K562 (cell line): ENCODE results near the gene CCDC33. TPM values are rescaled to one million over a fixed set of nuclear protein-coding genes. Genes with fewer than 3 reads are reported as not detected.

Experiments
- CEBPB ChIP-seq: fragments of 450-650 bp; IDR thresholded peaks from 2 replicates; pipeline ENCODE4 v1.6.1; 2016; ENCODE audit warnings: missing genetic modification characterization, missing compliant biosample characterization
- E2F6 ChIP-seq, 2 experiments: IDR thresholded peaks; 2 replicates each; pipeline ENCODE4 v1.6.1; 2011; ENCODE audit warnings: borderline replicate concordance in 1 of 2, control low read depth in 1 of 2, low read depth in 1 of 2, low read length in 1 of 2, mild to moderate bottlenecking in 1 of 2, mixed read lengths in 1 of 2, moderate library complexity in 1 of 2; ENCODE audit not compliant: insufficient read depth in 1 of 2, insufficient read length in 1 of 2, poor library complexity in 1 of 2, severe bottlenecking in 1 of 2; ENCODE audit errors: extremely low read depth in 1 of 2
- EHMT2 ChIP-seq: fragments of 450-650 bp; IDR thresholded peaks from 2 replicates; pipeline ENCODE4 v1.6.1; 2018; ENCODE audit warnings: antibody characterized with exemption
- FOXM1 ChIP-seq, 2 experiments: fragments of 450-650 bp in 1 of 2; sonication (generic) in 1 of 2; formaldehyde crosslinking in 1 of 2; IDR thresholded peaks; 2 replicates each; pipeline versions ENCODE4 v1.6.1 to v1.9.0; 2017 to 2022; ENCODE audit warnings: low read depth in 2 of 2, mild to moderate bottlenecking in 2 of 2, missing genetic modification reagents in 1 of 2, moderate library complexity in 1 of 2
- HDAC1 ChIP-seq, 2 experiments: fragments of 450-650 bp; IDR thresholded peaks; 2 replicates each; pipeline ENCODE4 v1.6.1; 2016 to 2017; ENCODE audit warnings: inconsistent platforms in 1 of 2, mild to moderate bottlenecking in 1 of 2, moderate library complexity in 1 of 2
- LCOR ChIP-seq: sonication (generic); formaldehyde crosslinking; IDR thresholded peaks from 2 replicates; pipeline ENCODE4 v1.8.0; 2022; ENCODE audit warnings: mild to moderate bottlenecking, missing genetic modification reagents
- NCOR1 ChIP-seq: fragments of 450-650 bp; IDR thresholded peaks from 2 replicates; pipeline ENCODE4 v1.6.1; 2016; ENCODE audit warnings: mild to moderate bottlenecking, moderate library complexity
- NR3C1 ChIP-seq: sonication (generic); formaldehyde crosslinking; IDR thresholded peaks from 2 replicates; pipeline ENCODE4 v1.8.1; 2022; ENCODE audit warnings: missing genetic modification reagents
- RCOR1 ChIP-seq, 2 experiments: IDR thresholded peaks; 2 replicates each; pipeline ENCODE4 v1.6.1; 2012; ENCODE audit warnings: low read depth in 2 of 2, low read length in 2 of 2, borderline replicate concordance in 1 of 2, improper control_type of control experiment in 1 of 2
- SIN3A ChIP-seq, 2 experiments: fragments of 150-350 bp in 1 of 2; IDR thresholded peaks; 2 replicates each; pipeline ENCODE4 v1.6.1; 2011 to 2016; ENCODE audit warnings: borderline replicate concordance in 2 of 2, low read depth in 2 of 2, low read length in 2 of 2, mild to moderate bottlenecking in 2 of 2, moderate library complexity in 2 of 2; ENCODE audit not compliant: control insufficient read depth in 1 of 2
- ZBTB1 ChIP-seq: sonication (generic); formaldehyde crosslinking; IDR thresholded peaks from 2 replicates; pipeline ENCODE4 v1.8.1; 2023; ENCODE audit warnings: missing genetic modification reagents, low read depth, mild to moderate bottlenecking, borderline replicate concordance
- ZBTB17 ChIP-seq: fragments of 450-650 bp; formaldehyde crosslinking; IDR thresholded peaks from 2 replicates; pipeline ENCODE4 v1.4.0; 2020; ENCODE audit warnings: mild to moderate bottlenecking
- ZNF134 ChIP-seq: fragments of 250-450 bp; sonication (Bioruptor Pico); conservative IDR thresholded peaks from 2 replicates; pipeline ENCODE4 v1.4.0; 2020
- polyA plus RNA-seq, 8 experiments: library from polyadenylated mRNA; depleted of rRNA in 4 of 8; stranded (reverse) in 5 of 8; unstranded in 3 of 8; fragments of >200 nt; fragmentation: Nextera tagmentation in 2 of 8; fragmentation: Illumina TruSeq in 1 of 8; extraction: Ambion mirVana in 2 of 8; extraction: Trizol in 1 of 8; gene quantifications; 2 replicates each; pipeline versions ENCODE4 v1.2.1 to v1.2.3, GENCODE V29; 2011 to 2014; ENCODE audit warnings: inconsistent platforms in 1 of 8, missing spikeins in 1 of 8
- total RNA-seq, 7 experiments: library from RNA; depleted of rRNA in 6 of 7; stranded (reverse); fragments of >200 nt in 6 of 7; fragmentation: Illumina TruSeq in 2 of 7; extraction: Trizol in 2 of 7; gene quantifications; 2 replicates each; pipeline versions ENCODE4 v1.2.1 to v1.2.3, GENCODE V29; 2011 to 2021; ENCODE audit warnings: low replicate concordance in 1 of 7
- TF ChIP-seq, protein P1 (sequence below), 2 experiments: fragments of 450-650 bp; formaldehyde crosslinking in 1 of 2; IDR thresholded peaks; 2 replicates each; pipeline versions ENCODE4 v1.4.0 to v1.6.1; 2014 to 2020; ENCODE audit warnings: mild to moderate bottlenecking in 2 of 2, borderline replicate concordance in 1 of 2, low read depth in 1 of 2

CCDC33 gene
- total and polyA plus RNA-seq, 9 of the 15 experiments (the other 6 are each of a cell fraction or from before 2014, with no cell fraction given) = 0.08 to 1.1 (median 0.15) TPM; not detected in 4

DNA sequence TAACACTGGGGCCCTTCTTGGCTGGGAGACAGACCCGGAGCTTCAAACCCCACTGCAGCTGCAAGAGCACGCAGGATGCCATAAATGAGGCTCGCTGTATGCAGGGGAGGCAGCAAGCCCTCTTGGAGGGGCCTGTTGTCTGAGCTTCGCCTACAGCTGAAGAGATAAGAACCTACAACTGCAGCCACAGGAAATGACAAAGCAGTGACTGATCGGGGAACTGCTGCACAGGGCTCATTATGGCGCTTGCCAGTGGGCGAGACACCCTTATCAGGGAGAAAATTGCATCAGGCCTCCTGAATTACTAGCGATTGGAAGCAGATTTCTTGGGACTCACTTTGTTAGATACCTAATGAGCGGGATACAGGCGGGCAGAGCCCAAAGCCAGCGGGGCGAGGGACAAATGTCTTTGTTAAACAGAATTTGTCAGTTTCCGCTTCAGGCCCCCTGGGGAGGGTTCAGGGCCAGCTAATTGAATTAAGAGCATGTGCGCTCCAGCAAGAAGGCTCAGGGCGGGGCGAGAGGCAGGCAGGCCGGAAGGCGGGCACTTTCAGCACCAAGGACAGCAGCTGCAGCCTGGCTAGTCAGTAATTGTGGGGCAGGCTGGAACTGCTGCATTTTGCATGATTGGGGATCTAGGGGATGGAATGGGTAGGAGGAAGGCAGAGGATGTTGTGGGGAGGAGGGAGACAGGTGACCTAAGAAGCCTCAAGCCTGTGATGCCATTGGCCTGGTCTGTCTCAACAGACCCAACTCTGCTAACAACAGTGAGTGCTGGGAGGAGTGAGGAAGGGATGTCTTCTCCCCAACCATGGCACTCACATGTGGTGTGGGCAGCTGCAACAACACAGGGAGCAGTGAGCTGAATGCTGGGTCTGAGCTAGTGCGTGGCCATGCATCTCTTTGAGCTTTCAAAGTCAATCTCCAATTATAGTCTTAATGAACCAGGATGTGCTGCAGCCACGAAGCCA, 55.3 kb downstream of the CCDC33 start (continued):
- TF ChIP-seq, protein P1, sequence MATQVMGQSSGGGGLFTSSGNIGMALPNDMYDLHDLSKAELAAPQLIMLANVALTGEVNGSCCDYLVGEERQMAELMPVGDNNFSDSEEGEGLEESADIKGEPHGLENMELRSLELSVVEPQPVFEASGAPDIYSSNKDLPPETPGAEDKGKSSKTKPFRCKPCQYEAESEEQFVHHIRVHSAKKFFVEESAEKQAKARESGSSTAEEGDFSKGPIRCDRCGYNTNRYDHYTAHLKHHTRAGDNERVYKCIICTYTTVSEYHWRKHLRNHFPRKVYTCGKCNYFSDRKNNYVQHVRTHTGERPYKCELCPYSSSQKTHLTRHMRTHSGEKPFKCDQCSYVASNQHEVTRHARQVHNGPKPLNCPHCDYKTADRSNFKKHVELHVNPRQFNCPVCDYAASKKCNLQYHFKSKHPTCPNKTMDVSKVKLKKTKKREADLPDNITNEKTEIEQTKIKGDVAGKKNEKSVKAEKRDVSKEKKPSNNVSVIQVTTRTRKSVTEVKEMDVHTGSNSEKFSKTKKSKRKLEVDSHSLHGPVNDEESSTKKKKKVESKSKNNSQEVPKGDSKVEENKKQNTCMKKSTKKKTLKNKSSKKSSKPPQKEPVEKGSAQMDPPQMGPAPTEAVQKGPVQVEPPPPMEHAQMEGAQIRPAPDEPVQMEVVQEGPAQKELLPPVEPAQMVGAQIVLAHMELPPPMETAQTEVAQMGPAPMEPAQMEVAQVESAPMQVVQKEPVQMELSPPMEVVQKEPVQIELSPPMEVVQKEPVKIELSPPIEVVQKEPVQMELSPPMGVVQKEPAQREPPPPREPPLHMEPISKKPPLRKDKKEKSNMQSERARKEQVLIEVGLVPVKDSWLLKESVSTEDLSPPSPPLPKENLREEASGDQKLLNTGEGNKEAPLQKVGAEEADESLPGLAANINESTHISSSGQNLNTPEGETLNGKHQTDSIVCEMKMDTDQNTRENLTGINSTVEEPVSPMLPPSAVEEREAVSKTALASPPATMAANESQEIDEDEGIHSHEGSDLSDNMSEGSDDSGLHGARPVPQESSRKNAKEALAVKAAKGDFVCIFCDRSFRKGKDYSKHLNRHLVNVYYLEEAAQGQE (IDR thresholded peaks at IDR 0.05; ENCODE audit: borderline replicate concordance) = peak; percentile 100
- TF ChIP-seq, protein P1 (CRISPR knock-in tag; IDR thresholded peaks at IDR 0.05; ENCODE audit: low read depth) = peak; percentile 99
- no peak for TF ChIP-seq FOXM1 (IDR thresholded peaks at IDR 0.05; ENCODE audit: low read depth)
- 0 out of 2 replicates have a peak, but pooled peaks have one; percentile 54 for TF ChIP-seq FOXM1 (CRISPR knock-in tag; IDR thresholded peaks at IDR 0.05; ENCODE audit: low read depth)
- TF ChIP-seq NCOR1 = peak; percentile 49; the same call in 1 of the 2 replicates
- peak; percentile 20; the same call in 1 of the 2 replicates for TF ChIP-seq ZBTB17
- peak; percentile 65 to 90; a peak in 2 of 4 replicates for TF ChIP-seq SIN3A (IDR thresholded peaks at IDR 0.05; ENCODE audit: borderline replicate concordance in 2 of 2, control insufficient read depth in 1 of 2, low read depth in 2 of 2, low read length in 2 of 2)
- TF ChIP-seq EHMT2 = peak; percentile 99
- 0 out of 2 replicates have a peak, but pooled peaks have one; percentile 39 for TF ChIP-seq CEBPB
- peak in 1 of 2 experiments; percentile 78; a peak in 2 of 4 replicates for TF ChIP-seq HDAC1 (IDR thresholded peaks at IDR 0.05)
- peak in 1 of 2 experiments; percentile 45 for TF ChIP-seq E2F6 (IDR thresholded peaks at IDR 0.05; ENCODE audit: borderline replicate concordance in 1 of 2, extremely low read depth in 1 of 2, insufficient read depth in 1 of 2, insufficient read length in 1 of 2, low read depth in 1 of 2, low read length in 1 of 2, poor library complexity in 1 of 2, severe bottlenecking in 1 of 2)
- TF ChIP-seq ZNF134 (CRISPR knock-in tag) = 0 out of 2 replicates have a peak, but pooled peaks have one; percentile 29
- TF ChIP-seq NR3C1 (CRISPR knock-in tag) = peak; percentile 89
- TF ChIP-seq RCOR1 (IDR thresholded peaks at IDR 0.05; ENCODE audit: borderline replicate concordance in 1 of 2, low read depth in 2 of 2, low read length in 2 of 2) = peak in 1 of 2 experiments; percentile 75; a peak in 1 of 4 replicates
- peak; percentile 46; the same call in 1 of the 2 replicates for TF ChIP-seq ZBTB1 (CRISPR knock-in tag)
- TF ChIP-seq LCOR (CRISPR knock-in tag) = peak; percentile 89; the same call in 1 of the 2 replicates
